C4-2B (cell line): ENCODE results near the gene CTXND2.

Experiments
- CTCF ChIP-seq: fragments of 450-650 bp; conservative IDR thresholded peaks from 2 replicates; pipeline ENCODE4 v1.5.1; 2017; ENCODE audit warnings: mild to moderate bottlenecking
- ZFX ChIP-seq: fragments of 450-650 bp; IDR thresholded peaks from 2 replicates; pipeline ENCODE4 v1.6.1; 2017

GRCh38 chr1:150895618-150896017 is 8.7 kb downstream of the CTXND2 start:
- TF ChIP-seq CTCF, result no peak
- TF ChIP-seq ZFX, result no peak
